ENCODE data around the gene SMIM14. TPM values are rescaled to one million over a fixed set of nuclear protein-coding genes. Genes with fewer than 3 reads are reported as not detected.
A peak's percentile ranks its signal among the peaks of the same experiment; 100 is the strongest.

The SMIM14 gene
- total RNA-seq, 1 experiment from 2014 or later, result 32.3 TPM

DNA sequence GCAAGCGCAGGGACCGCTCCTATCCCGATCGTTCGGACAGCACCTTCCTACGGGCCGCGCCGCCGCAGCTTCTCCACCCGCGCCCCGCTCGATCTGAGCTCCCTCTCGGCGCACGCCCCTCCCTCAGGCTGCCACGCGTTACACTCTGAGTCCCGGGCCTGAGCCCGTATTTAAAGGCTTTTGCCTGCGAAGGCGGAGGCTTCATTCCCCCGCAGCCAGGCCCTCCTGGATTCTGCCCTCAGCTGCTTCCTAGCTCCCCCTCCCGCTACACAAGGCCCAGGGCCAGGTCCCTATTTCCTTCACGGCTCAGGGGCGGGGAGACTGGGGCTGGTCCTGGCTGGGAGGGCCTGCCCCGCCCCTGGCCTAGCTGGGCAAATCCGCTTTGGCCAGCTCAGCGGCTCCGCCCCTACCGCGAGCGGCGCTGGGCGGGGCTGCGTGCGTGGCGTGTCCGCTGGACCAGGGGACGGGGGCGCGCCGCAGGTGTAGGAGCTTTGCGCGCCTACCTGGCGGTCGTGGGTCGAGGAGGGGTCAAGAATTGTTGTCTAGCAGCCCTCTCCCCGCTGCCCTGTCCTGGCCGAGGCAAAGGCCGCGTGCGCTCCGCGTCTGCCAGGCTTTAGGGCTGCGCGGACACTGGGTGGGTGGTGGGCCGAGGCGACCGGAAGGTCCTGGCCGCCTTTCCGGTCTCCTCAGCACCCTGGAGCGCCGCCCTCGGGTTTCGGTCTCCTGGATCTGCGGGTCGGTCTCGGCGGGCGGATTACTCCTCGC is 111.2 kb downstream of the SMIM14 start, which contains the start of gene UGDH (continued):
- TF ChIP-seq, protein P1, sequence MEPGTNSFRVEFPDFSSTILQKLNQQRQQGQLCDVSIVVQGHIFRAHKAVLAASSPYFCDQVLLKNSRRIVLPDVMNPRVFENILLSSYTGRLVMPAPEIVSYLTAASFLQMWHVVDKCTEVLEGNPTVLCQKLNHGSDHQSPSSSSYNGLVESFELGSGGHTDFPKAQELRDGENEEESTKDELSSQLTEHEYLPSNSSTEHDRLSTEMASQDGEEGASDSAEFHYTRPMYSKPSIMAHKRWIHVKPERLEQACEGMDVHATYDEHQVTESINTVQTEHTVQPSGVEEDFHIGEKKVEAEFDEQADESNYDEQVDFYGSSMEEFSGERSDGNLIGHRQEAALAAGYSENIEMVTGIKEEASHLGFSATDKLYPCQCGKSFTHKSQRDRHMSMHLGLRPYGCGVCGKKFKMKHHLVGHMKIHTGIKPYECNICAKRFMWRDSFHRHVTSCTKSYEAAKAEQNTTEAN (CRISPR knock-in tag; IDR thresholded peaks at IDR 0.05), result no peak
- TF ChIP-seq TEAD1 (CRISPR knock-in tag; IDR thresholded peaks at IDR 0.05) (peak; percentile 86), ESRRA (CRISPR knock-in tag; IDR thresholded peaks at IDR 0.05; ENCODE audit: borderline replicate concordance) (no peak), HMGA2 (CRISPR knock-in tag; IDR thresholded peaks at IDR 0.05) (no peak), ZBTB21 (CRISPR knock-in tag; IDR thresholded peaks at IDR 0.05; ENCODE audit: borderline replicate concordance) (0 out of 2 replicates have a peak, but pooled peaks have one; percentile 57), FOXK1 (CRISPR knock-in tag; IDR thresholded peaks at IDR 0.05) (peak; percentile 69; the same call in 1 of the 2 replicates), MXD4 (CRISPR knock-in tag; IDR thresholded peaks at IDR 0.05; ENCODE audit: borderline replicate concordance) (no peak), ELF4 (CRISPR knock-in tag; IDR thresholded peaks at IDR 0.05; ENCODE audit: low read depth) (no peak), NFE2L1 (CRISPR knock-in tag; IDR thresholded peaks at IDR 0.05) (peak; percentile 24; the same call in 1 of the 2 replicates), TEAD4 (CRISPR knock-in tag; IDR thresholded peaks at IDR 0.05) (peak; percentile 78; the same call in 1 of the 2 replicates), MYBL2 (CRISPR knock-in tag; IDR thresholded peaks at IDR 0.05) (peak; percentile 69; the same call in 1 of the 2 replicates), ZNF423 (CRISPR knock-in tag; IDR thresholded peaks at IDR 0.05) (peak; percentile 64), ZNF232 (CRISPR knock-in tag; IDR thresholded peaks at IDR 0.05) (peak; percentile 86; the same call in 1 of the 2 replicates), CREM (CRISPR knock-in tag; IDR thresholded peaks at IDR 0.05) (peak; percentile 75), ZNF219 (CRISPR knock-in tag; IDR thresholded peaks at IDR 0.05; ENCODE audit: borderline replicate concordance) (0 out of 2 replicates have a peak, but pooled peaks have one; percentile 46), TCF7 (CRISPR knock-in tag; IDR thresholded peaks at IDR 0.05; ENCODE audit: low read depth) (no peak; the same call in 1 of the 2 replicates)
- TF ChIP-seq, protein P2, sequence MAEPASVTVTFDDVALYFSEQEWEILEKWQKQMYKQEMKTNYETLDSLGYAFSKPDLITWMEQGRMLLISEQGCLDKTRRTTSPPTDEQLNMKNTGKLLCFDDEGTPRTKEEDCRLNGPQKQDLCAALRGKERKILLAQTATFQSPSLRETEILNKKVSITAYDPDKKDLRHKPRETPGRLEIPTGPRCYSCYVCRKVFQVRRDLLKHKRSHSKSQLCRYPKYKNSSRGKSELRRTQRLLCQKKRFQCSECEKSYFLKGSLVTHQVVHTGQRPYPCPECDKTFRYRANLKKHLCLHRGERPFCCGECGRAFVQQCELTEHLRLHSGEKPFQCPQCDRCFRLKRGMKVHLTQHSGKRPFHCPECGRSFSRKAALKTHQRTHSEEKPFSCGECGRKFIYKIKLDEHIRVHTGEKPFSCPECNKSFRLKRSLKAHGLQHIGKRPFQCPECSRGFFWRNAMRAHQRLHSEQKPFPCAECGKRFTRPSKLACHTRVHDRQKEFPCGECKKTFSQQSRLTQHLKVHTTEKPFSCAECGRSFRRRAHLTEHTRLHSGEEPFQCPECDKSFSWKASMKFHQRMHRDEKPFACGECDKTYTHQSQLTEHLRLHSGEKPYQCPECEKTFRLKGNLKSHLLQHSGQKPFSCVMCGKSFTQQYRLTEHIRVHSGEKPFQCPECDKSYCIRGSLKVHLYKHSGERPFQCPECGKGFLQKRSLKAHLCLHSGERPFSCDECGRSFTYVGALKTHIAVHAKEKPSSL (CRISPR knock-in tag; conservative IDR thresholded peaks at IDR 0.05), result no peak
- TF ChIP-seq, protein P3, sequence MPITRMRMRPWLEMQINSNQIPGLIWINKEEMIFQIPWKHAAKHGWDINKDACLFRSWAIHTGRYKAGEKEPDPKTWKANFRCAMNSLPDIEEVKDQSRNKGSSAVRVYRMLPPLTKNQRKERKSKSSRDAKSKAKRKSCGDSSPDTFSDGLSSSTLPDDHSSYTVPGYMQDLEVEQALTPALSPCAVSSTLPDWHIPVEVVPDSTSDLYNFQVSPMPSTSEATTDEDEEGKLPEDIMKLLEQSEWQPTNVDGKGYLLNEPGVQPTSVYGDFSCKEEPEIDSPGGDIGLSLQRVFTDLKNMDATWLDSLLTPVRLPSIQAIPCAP (CRISPR knock-in tag; IDR thresholded peaks at IDR 0.05), result no peak
- TF ChIP-seq, protein P4, sequence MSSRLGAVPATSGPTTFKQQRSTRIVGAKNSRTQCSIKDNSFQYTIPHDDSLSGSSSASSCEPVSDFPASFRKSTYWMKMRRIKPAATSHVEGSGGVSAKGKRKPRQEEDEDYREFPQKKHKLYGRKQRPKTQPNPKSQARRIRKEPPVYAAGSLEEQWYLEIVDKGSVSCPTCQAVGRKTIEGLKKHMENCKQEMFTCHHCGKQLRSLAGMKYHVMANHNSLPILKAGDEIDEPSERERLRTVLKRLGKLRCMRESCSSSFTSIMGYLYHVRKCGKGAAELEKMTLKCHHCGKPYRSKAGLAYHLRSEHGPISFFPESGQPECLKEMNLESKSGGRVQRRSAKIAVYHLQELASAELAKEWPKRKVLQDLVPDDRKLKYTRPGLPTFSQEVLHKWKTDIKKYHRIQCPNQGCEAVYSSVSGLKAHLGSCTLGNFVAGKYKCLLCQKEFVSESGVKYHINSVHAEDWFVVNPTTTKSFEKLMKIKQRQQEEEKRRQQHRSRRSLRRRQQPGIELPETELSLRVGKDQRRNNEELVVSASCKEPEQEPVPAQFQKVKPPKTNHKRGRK (CRISPR knock-in tag; IDR thresholded peaks at IDR 0.05; ENCODE audit: borderline replicate concordance), result no peak
- TF ChIP-seq, protein P5, sequence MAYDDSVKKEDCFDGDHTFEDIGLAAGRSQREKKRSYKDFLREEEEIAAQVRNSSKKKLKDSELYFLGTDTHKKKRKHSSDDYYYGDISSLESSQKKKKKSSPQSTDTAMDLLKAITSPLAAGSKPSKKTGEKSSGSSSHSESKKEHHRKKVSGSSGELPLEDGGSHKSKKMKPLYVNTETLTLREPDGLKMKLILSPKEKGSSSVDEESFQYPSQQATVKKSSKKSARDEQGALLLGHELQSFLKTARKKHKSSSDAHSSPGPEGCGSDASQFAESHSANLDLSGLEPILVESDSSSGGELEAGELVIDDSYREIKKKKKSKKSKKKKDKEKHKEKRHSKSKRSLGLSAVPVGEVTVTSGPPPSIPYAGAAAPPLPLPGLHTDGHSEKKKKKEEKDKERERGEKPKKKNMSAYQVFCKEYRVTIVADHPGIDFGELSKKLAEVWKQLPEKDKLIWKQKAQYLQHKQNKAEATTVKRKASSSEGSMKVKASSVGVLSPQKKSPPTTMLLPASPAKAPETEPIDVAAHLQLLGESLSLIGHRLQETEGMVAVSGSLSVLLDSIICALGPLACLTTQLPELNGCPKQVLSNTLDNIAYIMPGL (CRISPR knock-in tag; IDR thresholded peaks at IDR 0.05), result no peak; the same call in 1 of the 2 replicates
- TF ChIP-seq, protein P6, sequence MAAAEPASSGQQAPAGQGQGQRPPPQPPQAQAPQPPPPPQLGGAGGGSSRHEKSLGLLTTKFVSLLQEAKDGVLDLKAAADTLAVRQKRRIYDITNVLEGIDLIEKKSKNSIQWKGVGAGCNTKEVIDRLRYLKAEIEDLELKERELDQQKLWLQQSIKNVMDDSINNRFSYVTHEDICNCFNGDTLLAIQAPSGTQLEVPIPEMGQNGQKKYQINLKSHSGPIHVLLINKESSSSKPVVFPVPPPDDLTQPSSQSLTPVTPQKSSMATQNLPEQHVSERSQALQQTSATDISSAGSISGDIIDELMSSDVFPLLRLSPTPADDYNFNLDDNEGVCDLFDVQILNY (CRISPR knock-in tag; IDR thresholded peaks at IDR 0.05), result peak; percentile 26; the same call in 1 of the 2 replicates
- TF ChIP-seq, protein P7, sequence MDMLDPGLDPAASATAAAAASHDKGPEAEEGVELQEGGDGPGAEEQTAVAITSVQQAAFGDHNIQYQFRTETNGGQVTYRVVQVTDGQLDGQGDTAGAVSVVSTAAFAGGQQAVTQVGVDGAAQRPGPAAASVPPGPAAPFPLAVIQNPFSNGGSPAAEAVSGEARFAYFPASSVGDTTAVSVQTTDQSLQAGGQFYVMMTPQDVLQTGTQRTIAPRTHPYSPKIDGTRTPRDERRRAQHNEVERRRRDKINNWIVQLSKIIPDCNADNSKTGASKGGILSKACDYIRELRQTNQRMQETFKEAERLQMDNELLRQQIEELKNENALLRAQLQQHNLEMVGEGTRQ (CRISPR knock-in tag; IDR thresholded peaks at IDR 0.05), result no peak
- TF ChIP-seq, protein P8, sequence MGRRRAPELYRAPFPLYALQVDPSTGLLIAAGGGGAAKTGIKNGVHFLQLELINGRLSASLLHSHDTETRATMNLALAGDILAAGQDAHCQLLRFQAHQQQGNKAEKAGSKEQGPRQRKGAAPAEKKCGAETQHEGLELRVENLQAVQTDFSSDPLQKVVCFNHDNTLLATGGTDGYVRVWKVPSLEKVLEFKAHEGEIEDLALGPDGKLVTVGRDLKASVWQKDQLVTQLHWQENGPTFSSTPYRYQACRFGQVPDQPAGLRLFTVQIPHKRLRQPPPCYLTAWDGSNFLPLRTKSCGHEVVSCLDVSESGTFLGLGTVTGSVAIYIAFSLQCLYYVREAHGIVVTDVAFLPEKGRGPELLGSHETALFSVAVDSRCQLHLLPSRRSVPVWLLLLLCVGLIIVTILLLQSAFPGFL (CRISPR knock-in tag; IDR thresholded peaks at IDR 0.05; ENCODE audit: borderline replicate concordance), result no peak
- TF ChIP-seq, protein P9, sequence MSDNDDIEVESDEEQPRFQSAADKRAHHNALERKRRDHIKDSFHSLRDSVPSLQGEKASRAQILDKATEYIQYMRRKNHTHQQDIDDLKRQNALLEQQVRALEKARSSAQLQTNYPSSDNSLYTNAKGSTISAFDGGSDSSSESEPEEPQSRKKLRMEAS (CRISPR knock-in tag; IDR thresholded peaks at IDR 0.05), result peak; percentile 94
- TF ChIP-seq, protein P10, sequence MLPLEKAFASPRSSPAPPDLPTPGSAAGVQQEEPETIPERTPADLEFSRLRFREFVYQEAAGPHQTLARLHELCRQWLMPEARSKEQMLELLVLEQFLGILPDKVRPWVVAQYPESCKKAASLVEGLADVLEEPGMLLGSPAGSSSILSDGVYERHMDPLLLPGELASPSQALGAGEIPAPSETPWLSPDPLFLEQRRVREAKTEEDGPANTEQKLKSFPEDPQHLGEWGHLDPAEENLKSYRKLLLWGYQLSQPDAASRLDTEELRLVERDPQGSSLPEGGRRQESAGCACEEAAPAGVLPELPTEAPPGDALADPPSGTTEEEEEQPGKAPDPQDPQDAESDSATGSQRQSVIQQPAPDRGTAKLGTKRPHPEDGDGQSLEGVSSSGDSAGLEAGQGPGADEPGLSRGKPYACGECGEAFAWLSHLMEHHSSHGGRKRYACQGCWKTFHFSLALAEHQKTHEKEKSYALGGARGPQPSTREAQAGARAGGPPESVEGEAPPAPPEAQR (CRISPR knock-in tag; IDR thresholded peaks at IDR 0.05), result no peak

All from WTC11 (cell line).